Adipocyte (in vitro differentiated cells): ENCODE data around the gene ZBTB7C.

Source experiments
- DNase-seq: peaks from one replicate; pipeline ENCODE4 v3.0.0-alpha.2; 2015; ENCODE audit warnings: low read depth
- H3K27me3 ChIP-seq: replicated peaks from 2 replicates; pipeline ENCODE4 v1.7.0; 2013; ENCODE audit warnings: mild to moderate bottlenecking, low read length, moderate library complexity; ENCODE audit not compliant: control insufficient read depth, insufficient read depth
- H3K36me3 ChIP-seq: 2 replicates; pipeline ENCODE4 v1.7.0; 2013; ENCODE audit warnings: low read length, mild to moderate bottlenecking, moderate library complexity; ENCODE audit not compliant: control insufficient read depth, insufficient read depth, severe bottlenecking
- H3K4me1 ChIP-seq: 2 replicates; pipeline ENCODE4 v1.7.0; 2013; ENCODE audit warnings: mild to moderate bottlenecking, low read length, moderate library complexity; ENCODE audit not compliant: control insufficient read depth, insufficient read depth
- H3K4me3 ChIP-seq: 2 replicates; pipeline ENCODE4 v1.7.0; 2013; ENCODE audit warnings: mild to moderate bottlenecking, low read length, moderate library complexity
- H3K9ac ChIP-seq: 2 replicates; pipeline ENCODE4 v1.7.0; 2013; ENCODE audit warnings: mild to moderate bottlenecking, low read length, moderate library complexity
- H3K9me3 ChIP-seq: 2 replicates; pipeline ENCODE4 v1.7.0; 2013; ENCODE audit warnings: mild to moderate bottlenecking, low read length, moderate library complexity; ENCODE audit not compliant: control insufficient read depth

The ZBTB7C gene

GRCh38 chr18:48126240-48126639, 282.9 kb downstream of the ZBTB7C start:
- no peak for DNase-seq
- Histone ChIP-seq H3K27me3 (peaks cover 46% of the 10 kb centered on the region), H3K36me3 (no peaks in the 10 kb centered on the region)

GRCh38 chr18:48125724-48126123, 283.5 kb downstream of the ZBTB7C start:
- Histone ChIP-seq H3K9ac (no peak overlapping the region), H3K4me3 (no peak overlapping the region), H3K4me1 (no peaks in the 10 kb centered on the region), H3K36me3 (no peaks in the 10 kb centered on the region), H3K27me3 (peaks cover 46% of the 10 kb centered on the region), H3K9me3 (no peaks in the 10 kb centered on the region)
- DNase-seq: no peak

More at GRCh38 chr18:48126240-48126639, 282.9 kb downstream of the ZBTB7C start:
- Histone ChIP-seq H3K4me1 (no peaks in the 10 kb centered on the region), H3K4me3 (no peak overlapping the region), H3K9ac (no peak overlapping the region), H3K9me3 (no peaks in the 10 kb centered on the region)

GRCh38 chr18:48124857-48125626, 284.1 kb downstream of the ZBTB7C start:
- Histone ChIP-seq H3K4me3 (no peak overlapping the region), H3K4me1 (no peaks in the 10 kb centered on the region), H3K9me3 (no peaks in the 10 kb centered on the region), H3K9ac (no peak overlapping the region), H3K36me3 (no peaks in the 10 kb centered on the region), H3K27me3 (peaks cover 46% of the 10 kb centered on the region)
- DNase-seq: no peak

GRCh38 chr18:48123941-48124340, 285.2 kb downstream of the ZBTB7C start:
- Histone ChIP-seq H3K36me3 (no peaks in the 10 kb centered on the region), H3K27me3 (peaks cover 46% of the 10 kb centered on the region), H3K9me3 (no peaks in the 10 kb centered on the region), H3K4me1 (no peaks in the 10 kb centered on the region), H3K4me3 (no peak overlapping the region), H3K9ac (no peak overlapping the region)
- no peak for DNase-seq

- H3K9me3 ChIP-seq: no peaks in the 10 kb centered on the region
- H3K4me3 ChIP-seq: no peak overlapping the region
- H3K36me3 ChIP-seq: no peaks in the 10 kb centered on the region
- no peak overlapping the region for H3K9ac ChIP-seq
- peaks cover 41% of the 10 kb centered on the region for H3K27me3 ChIP-seq
- DNase-seq: no peak
- no peaks in the 10 kb centered on the region for H3K4me1 ChIP-seq
Measured at GRCh38 chr18:48123324-48123723, 285.9 kb downstream of the ZBTB7C start.

- no peaks in the 10 kb centered on the region for H3K4me1 ChIP-seq
- no peaks in the 10 kb centered on the region for H3K9me3 ChIP-seq
- H3K27me3 ChIP-seq: peaks cover 36% of the 10 kb centered on the region
- no peak overlapping the region for H3K4me3 ChIP-seq
- H3K9ac ChIP-seq: no peak overlapping the region
- no peaks in the 10 kb centered on the region for H3K36me3 ChIP-seq
- DNase-seq: no peak
Measured at GRCh38 chr18:48122816-48123215, 286.4 kb downstream of the ZBTB7C start.

- Histone ChIP-seq H3K27me3 (peaks cover 33% of the 10 kb centered on the region), H3K4me3 (no peak overlapping the region), H3K9ac (no peak overlapping the region), H3K4me1 (no peaks in the 10 kb centered on the region), H3K36me3 (no peaks in the 10 kb centered on the region), H3K9me3 (no peaks in the 10 kb centered on the region)
- DNase-seq: no peak
Measured at GRCh38 chr18:48122376-48122775, 286.8 kb downstream of the ZBTB7C start.

GRCh38 chr18:48121752-48122151, 287.4 kb downstream of the ZBTB7C start:
- Histone ChIP-seq H3K4me1 (no peaks in the 10 kb centered on the region), H3K36me3 (no peaks in the 10 kb centered on the region), H3K27me3 (peaks cover 32% of the 10 kb centered on the region), H3K4me3 (no peak overlapping the region), H3K9me3 (no peaks in the 10 kb centered on the region), H3K9ac (no peak overlapping the region)
- no peak for DNase-seq

- H3K4me1 ChIP-seq: no peaks in the 10 kb centered on the region
- H3K27me3 ChIP-seq: peaks cover 7% of the 10 kb centered on the region
- H3K9me3 ChIP-seq: no peaks in the 10 kb centered on the region
- no peaks in the 10 kb centered on the region for H3K36me3 ChIP-seq
- no peak for DNase-seq
- no peak overlapping the region for H3K4me3 ChIP-seq
- no peak overlapping the region for H3K9ac ChIP-seq
Measured at GRCh38 chr18:48119204-48119603, 290.0 kb downstream of the ZBTB7C start.

- Histone ChIP-seq H3K9me3 (no peaks in the 10 kb centered on the region), H3K4me3 (no peak overlapping the region), H3K4me1 (no peaks in the 10 kb centered on the region), H3K9ac (no peak overlapping the region), H3K27me3 (peaks cover 3% of the 10 kb centered on the region), H3K36me3 (no peaks in the 10 kb centered on the region)
- DNase-seq: no peak
Measured at GRCh38 chr18:48116873-48117630, 292.1 kb downstream of the ZBTB7C start.

- Histone ChIP-seq H3K4me1 (no peaks in the 10 kb centered on the region), H3K9ac (no peak overlapping the region), H3K4me3 (no peak overlapping the region), H3K9me3 (no peaks in the 10 kb centered on the region), H3K36me3 (no peaks in the 10 kb centered on the region), H3K27me3 (peaks cover 5% of the 10 kb centered on the region)
- no peak for DNase-seq
Measured at GRCh38 chr18:48116017-48116416, 293.2 kb downstream of the ZBTB7C start.
